K562 (cell line): ENCODE results near the gene ISYNA1. TPM values are rescaled to one million over a fixed set of nuclear protein-coding genes. Genes with fewer than 3 reads are reported as not detected.

Source experiments
- ASH1L ChIP-seq: fragments of 450-650 bp; IDR thresholded peaks from 2 replicates; pipeline ENCODE4 v1.6.1; 2018; ENCODE audit warnings: borderline replicate concordance, mild to moderate bottlenecking, low read depth; ENCODE audit not compliant: partially characterized antibody
- ATF7 ChIP-seq: fragments of 450-650 bp; IDR thresholded peaks from 2 replicates; pipeline ENCODE4 v1.7.1; 2014; ENCODE audit warnings: mild to moderate bottlenecking, moderate library complexity
- BDP1 ChIP-seq: IDR thresholded peaks from 3 replicates; pipeline ENCODE4 v1.6.1; 2011; ENCODE audit not compliant: insufficient read length, insufficient read depth
- EGR1 ChIP-seq: fragments of 450-650 bp; conservative IDR thresholded peaks from 2 replicates; pipeline ENCODE4 v1.6.1; 2017; ENCODE audit warnings: mild to moderate bottlenecking
- HDAC1 ChIP-seq, 2 experiments: fragments of 450-650 bp; IDR thresholded peaks; 2 replicates each; pipeline ENCODE4 v1.6.1; 2016 to 2017; ENCODE audit warnings: inconsistent platforms in 1 of 2, mild to moderate bottlenecking in 1 of 2, moderate library complexity in 1 of 2
- HDAC6 ChIP-seq: IDR thresholded peaks from 2 replicates; pipeline ENCODE4 v1.6.1; 2012; ENCODE audit warnings: low read depth, mild to moderate bottlenecking, control low read depth, inconsistent platforms, low read length, moderate library complexity
- NCOA6 ChIP-seq: fragments of 450-650 bp; IDR thresholded peaks from 2 replicates; pipeline ENCODE4 v1.6.1; 2017; ENCODE audit warnings: mild to moderate bottlenecking
- NFIC ChIP-seq: fragments of 450-650 bp; IDR thresholded peaks from 2 replicates; pipeline ENCODE4 v1.6.1; 2017; ENCODE audit warnings: mild to moderate bottlenecking, inconsistent platforms
- POLR2A ChIP-seq: fragments of 450-650 bp; conservative IDR thresholded peaks from 2 replicates; pipeline ENCODE4 v1.6.1; 2016
- POLR2AphosphoS2 ChIP-seq: IDR thresholded peaks from 2 replicates; pipeline ENCODE4 v1.6.1; 2012; ENCODE audit warnings: low read length, improper control_type of control experiment
- RBBP5 ChIP-seq: fragments of 200-600 bp; sonication (generic); IDR thresholded peaks from 2 replicates; pipeline ENCODE4 v1.6.1; 2012; ENCODE audit warnings: borderline replicate concordance, mild to moderate bottlenecking, low read length, control low read depth, inconsistent platforms; ENCODE audit not compliant: insufficient read depth, poor library complexity, severe bottlenecking
- RBM25 ChIP-seq: fragments of 200-400 bp; formaldehyde crosslinking; IDR thresholded peaks from 2 replicates; pipeline ENCODE4 v1.6.1; 2018; ENCODE audit warnings: low read length, low read depth, moderate library complexity; ENCODE audit not compliant: severe bottlenecking
- SETDB1 ChIP-seq: IDR thresholded peaks from one replicate; pipeline ENCODE4 v1.6.1; 2012; ENCODE audit warnings: low read length, control low read depth, inconsistent platforms
- SMARCA4 ChIP-seq: fragments of 450-650 bp; IDR thresholded peaks from 2 replicates; pipeline ENCODE4 v1.6.1; 2016
- SRSF7 ChIP-seq: fragments of 200-400 bp; formaldehyde crosslinking; optimal IDR thresholded peaks from 2 replicates; pipeline ENCODE3; 2017; ENCODE audit warnings: mild to moderate bottlenecking, low read depth, low read length
- SRSF9 ChIP-seq: fragments of 200-400 bp; formaldehyde crosslinking; IDR thresholded peaks from 2 replicates; pipeline ENCODE4 v1.6.1; 2017; ENCODE audit warnings: low read depth, low read length, borderline replicate concordance
- TCF7 ChIP-seq: sonication (generic); IDR thresholded peaks from 2 replicates; pipeline ENCODE4 v1.6.1; 2016; ENCODE audit warnings: antibody characterized with exemption, borderline replicate concordance
- ZNF316 ChIP-seq: fragments of 450-650 bp; IDR thresholded peaks from 2 replicates; pipeline ENCODE4 v1.6.1; 2016
- ZNF668 ChIP-seq: fragments of 250-450 bp; sonication (Bioruptor Pico); IDR thresholded peaks from 2 replicates; pipeline ENCODE4 v1.8.0; 2022; ENCODE audit warnings: mild to moderate bottlenecking, inconsistent platforms
- ZNF780A ChIP-seq: fragments of 250-450 bp; sonication (Bioruptor Pico); IDR thresholded peaks from 2 replicates; pipeline ENCODE4 v1.5.0; 2021; ENCODE audit warnings: mild to moderate bottlenecking
- polyA plus RNA-seq, 8 experiments: library from polyadenylated mRNA; depleted of rRNA in 4 of 8; stranded (reverse) in 5 of 8; unstranded in 3 of 8; fragments of >200 nt; fragmentation: Nextera tagmentation in 2 of 8; fragmentation: Illumina TruSeq in 1 of 8; extraction: Ambion mirVana in 2 of 8; extraction: Trizol in 1 of 8; gene quantifications; 2 replicates each; pipeline versions ENCODE4 v1.2.1 to v1.2.3, GENCODE V29; 2011 to 2014; ENCODE audit warnings: inconsistent platforms in 1 of 8, missing spikeins in 1 of 8
- total RNA-seq, 7 experiments: library from RNA; depleted of rRNA in 6 of 7; stranded (reverse); fragments of >200 nt in 6 of 7; fragmentation: Illumina TruSeq in 2 of 7; extraction: Trizol in 2 of 7; gene quantifications; 2 replicates each; pipeline versions ENCODE4 v1.2.1 to v1.2.3, GENCODE V29; 2011 to 2021; ENCODE audit warnings: low replicate concordance in 1 of 7
- TF ChIP-seq, protein P1 (sequence below): sonication (generic); formaldehyde crosslinking; IDR thresholded peaks from 2 replicates; pipeline ENCODE4 v1.8.0; 2022; ENCODE audit warnings: missing genetic modification reagents, mild to moderate bottlenecking, borderline replicate concordance
- TF ChIP-seq, protein P2 (sequence below): sonication (generic); formaldehyde crosslinking; IDR thresholded peaks from 2 replicates; pipeline ENCODE4 v1.9.0; 2022; ENCODE audit warnings: mild to moderate bottlenecking, missing genetic modification reagents
- TF ChIP-seq, protein P3 (sequence below): sonication (generic); formaldehyde crosslinking; IDR thresholded peaks from 2 replicates; pipeline ENCODE4 v1.8.1; 2022; ENCODE audit warnings: missing genetic modification reagents
- TF ChIP-seq, protein P4 (sequence below): fragments of 150-350 bp; conservative IDR thresholded peaks from 2 replicates; pipeline ENCODE4 v1.6.1; 2014; ENCODE audit warnings: low read length

Gene ISYNA1
- total and polyA plus RNA-seq, 9 of the 15 experiments (the other 6 are each of a cell fraction or from before 2014, with no cell fraction given), result 21.8 to 460 (median 93.2) TPM

DNA sequence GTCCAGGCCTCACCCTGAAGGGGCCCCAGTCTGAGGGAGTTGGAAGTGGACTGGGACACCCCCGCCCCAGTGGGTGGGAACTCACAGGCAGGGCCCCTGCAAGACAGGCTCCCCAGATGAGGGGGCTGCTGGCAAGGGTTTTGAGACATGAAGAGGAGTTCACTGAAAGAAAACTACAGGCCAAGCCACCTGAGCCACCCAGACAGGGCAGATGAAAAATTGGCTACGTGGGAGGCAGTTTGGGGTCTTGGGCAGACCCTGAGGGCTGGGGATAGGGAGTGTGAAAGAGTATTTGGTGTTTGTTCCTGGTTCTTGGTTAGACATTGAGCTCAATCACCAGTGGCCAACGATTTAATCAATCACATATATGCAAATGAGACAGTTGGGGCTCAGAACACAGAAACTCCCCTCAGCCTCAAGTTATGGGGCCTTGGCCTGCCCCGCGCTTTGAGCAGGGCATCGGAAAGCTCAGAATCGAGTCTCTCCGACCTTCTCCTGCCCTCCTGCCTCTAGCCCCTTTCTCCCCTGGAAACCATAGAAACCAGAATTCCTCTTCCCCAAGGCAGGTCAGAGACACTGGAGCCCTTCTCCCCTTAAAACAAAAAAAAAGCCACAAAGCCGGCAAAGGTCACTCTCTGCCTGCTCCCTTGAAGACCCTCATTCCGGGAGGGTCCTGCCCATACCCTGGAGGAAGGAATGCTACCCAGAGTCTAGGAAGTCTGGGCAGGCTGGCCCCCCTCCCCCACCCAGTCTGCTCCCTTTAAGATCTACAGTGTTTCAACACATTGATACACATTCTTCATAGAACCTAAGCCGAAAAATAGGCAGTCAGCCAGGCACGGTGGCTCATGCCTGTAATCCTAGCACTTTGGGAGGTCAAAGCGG is 1.3 kb upstream of the ISYNA1 start (continued):
- no peak for TF ChIP-seq TCF7
- TF ChIP-seq EGR1, result peak; percentile 78
- TF ChIP-seq POLR2AphosphoS2, result peak; percentile 25; the same call in 1 of the 2 replicates
- TF ChIP-seq, protein P1, sequence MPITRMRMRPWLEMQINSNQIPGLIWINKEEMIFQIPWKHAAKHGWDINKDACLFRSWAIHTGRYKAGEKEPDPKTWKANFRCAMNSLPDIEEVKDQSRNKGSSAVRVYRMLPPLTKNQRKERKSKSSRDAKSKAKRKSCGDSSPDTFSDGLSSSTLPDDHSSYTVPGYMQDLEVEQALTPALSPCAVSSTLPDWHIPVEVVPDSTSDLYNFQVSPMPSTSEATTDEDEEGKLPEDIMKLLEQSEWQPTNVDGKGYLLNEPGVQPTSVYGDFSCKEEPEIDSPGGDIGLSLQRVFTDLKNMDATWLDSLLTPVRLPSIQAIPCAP (CRISPR knock-in tag), result no peak
- no peak for TF ChIP-seq SRSF9
- TF ChIP-seq BDP1, result no peak
- no peak for TF ChIP-seq NCOA6
- no peak for TF ChIP-seq ASH1L
- peak; percentile 71 for TF ChIP-seq NFIC
- peak; percentile 28; the same call in 1 of the 2 replicates for TF ChIP-seq SMARCA4
- no peak for TF ChIP-seq ATF7
- no peak for TF ChIP-seq SETDB1
- TF ChIP-seq, protein P2, sequence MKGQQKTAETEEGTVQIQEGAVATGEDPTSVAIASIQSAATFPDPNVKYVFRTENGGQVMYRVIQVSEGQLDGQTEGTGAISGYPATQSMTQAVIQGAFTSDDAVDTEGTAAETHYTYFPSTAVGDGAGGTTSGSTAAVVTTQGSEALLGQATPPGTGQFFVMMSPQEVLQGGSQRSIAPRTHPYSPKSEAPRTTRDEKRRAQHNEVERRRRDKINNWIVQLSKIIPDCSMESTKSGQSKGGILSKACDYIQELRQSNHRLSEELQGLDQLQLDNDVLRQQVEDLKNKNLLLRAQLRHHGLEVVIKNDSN, result no peak
- no peak for TF ChIP-seq ZNF780A (CRISPR knock-in tag)
- TF ChIP-seq, protein P3, sequence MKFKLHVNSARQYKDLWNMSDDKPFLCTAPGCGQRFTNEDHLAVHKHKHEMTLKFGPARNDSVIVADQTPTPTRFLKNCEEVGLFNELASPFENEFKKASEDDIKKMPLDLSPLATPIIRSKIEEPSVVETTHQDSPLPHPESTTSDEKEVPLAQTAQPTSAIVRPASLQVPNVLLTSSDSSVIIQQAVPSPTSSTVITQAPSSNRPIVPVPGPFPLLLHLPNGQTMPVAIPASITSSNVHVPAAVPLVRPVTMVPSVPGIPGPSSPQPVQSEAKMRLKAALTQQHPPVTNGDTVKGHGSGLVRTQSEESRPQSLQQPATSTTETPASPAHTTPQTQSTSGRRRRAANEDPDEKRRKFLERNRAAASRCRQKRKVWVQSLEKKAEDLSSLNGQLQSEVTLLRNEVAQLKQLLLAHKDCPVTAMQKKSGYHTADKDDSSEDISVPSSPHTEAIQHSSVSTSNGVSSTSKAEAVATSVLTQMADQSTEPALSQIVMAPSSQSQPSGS (CRISPR knock-in tag), result no peak
- TF ChIP-seq RBBP5, result peak; percentile 49
- no peak for TF ChIP-seq ZNF316
- TF ChIP-seq ZNF668 (CRISPR knock-in tag), result no peak
- TF ChIP-seq RBM25, result no peak
- TF ChIP-seq HDAC6, result no peak
- TF ChIP-seq POLR2A, result 0 out of 2 replicates have a peak, but pooled peaks have one; percentile 13
- TF ChIP-seq SRSF7, result no peak
- TF ChIP-seq, protein P4, sequence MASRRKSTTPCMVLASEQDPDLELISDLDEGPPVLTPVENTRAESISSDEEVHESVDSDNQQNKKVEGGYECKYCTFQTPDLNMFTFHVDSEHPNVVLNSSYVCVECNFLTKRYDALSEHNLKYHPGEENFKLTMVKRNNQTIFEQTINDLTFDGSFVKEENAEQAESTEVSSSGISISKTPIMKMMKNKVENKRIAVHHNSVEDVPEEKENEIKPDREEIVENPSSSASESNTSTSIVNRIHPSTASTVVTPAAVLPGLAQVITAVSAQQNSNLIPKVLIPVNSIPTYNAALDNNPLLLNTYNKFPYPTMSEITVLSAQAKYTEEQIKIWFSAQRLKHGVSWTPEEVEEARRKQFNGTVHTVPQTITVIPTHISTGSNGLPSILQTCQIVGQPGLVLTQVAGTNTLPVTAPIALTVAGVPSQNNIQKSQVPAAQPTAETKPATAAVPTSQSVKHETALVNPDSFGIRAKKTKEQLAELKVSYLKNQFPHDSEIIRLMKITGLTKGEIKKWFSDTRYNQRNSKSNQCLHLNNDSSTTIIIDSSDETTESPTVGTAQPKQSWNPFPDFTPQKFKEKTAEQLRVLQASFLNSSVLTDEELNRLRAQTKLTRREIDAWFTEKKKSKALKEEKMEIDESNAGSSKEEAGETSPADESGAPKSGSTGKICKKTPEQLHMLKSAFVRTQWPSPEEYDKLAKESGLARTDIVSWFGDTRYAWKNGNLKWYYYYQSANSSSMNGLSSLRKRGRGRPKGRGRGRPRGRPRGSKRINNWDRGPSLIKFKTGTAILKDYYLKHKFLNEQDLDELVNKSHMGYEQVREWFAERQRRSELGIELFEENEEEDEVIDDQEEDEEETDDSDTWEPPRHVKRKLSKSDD, result no peak
- no peak for TF ChIP-seq HDAC1 (IDR thresholded peaks at IDR 0.05)
